T follicular helper cell (primary cell): ENCODE measurements around the gene EIF5A2.

Experiments used
- DNase-seq: peaks from one replicate; pipeline ENCODE4 v3.0.0-alpha.2; 2020; ENCODE audit warnings: low read depth

The EIF5A2 gene

DNA sequence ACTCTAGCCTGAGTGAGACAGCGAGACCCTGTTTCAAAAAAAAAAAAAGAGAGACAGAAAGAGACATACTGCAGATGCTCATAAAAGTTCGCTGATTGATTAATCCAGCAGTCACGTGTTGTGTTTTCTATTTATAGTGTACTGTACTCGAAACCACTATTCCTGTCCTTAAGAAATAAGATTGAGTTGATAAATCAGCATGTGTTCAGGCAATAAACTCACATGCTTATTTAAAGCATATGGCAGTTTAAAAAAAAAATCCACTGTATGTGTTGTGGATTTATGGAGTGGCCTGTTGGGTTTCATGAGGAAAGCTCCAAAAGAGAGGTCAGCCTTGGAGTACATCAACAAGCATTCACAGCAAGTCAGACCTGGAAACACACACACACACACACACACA is 56.1 kb downstream of the EIF5A2 start:
- no peak for DNase-seq

DNA sequence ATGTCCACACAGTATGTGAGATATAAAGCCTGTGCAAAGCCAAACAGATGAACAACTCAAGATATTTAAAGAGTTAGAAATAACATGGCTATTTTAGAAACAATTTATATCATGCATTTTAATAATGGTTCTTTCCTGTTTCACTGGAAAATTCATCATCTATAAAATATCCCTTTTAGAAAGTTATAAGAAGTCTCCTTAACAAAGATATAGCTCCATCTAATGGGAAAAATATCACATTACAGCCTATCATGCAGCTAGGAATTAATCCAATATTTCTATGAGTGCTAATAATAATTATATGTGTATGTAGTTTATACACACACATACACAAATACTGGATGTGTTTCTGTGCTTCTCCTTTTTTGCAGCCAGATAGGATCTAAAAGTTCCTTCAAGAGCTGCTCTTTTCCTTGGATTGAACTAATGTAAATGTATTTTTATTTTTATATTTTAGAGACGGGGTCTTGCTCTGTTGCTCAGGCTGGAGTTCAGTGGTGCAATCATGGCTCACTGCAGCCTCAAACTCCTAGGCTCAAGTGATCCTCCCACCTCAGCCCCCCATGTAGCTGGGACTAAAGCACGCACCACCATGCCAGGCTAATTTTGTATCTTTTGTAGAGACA is 60.0 kb downstream of the EIF5A2 start:
- DNase-seq, result no peak

DNA sequence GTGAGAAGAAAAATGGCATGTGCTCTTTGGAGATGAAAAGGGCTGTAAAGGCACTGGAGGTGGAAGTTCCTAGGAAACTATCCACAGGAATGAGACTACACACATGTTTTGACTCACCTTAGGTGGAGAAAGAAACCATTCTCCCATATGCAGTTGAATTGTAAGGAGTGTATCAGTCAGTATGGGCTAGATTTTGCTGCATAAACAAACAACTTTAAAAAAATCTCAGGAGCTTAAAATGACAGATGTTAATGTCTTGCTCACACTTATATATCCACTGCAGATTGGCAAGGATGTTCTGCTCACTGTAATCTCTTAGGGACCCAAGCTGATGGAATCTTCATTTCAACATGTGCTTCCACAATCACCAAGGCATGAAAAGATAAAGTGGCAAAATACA is 64.1 kb downstream of the EIF5A2 start:
- no peak for DNase-seq

DNA sequence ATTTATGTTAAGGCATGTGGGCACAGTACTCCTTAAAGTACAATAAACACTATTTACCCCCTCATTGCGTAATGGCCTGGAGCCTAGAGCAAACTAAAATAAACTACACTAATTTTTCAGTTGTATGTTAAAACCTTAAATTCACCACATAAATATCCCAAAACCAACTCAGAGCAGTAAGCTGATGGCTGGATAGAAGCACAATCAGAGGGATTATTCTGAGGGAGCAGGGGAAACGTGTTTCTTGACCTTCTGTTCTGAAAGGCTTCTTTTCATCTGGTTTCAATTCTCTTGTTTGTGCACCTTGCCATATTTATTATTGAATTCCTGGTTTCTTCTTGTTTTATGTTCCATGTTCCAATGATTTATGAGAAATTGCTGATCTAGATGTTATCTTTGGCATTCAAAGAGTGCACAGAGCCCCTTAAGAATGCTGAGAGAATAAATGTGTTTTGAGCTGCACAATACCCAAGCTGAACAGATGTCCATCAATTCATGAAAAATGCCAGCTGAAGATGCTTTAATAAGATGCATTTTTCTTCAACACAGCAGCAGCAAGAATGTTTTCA is 68.1 kb downstream of the EIF5A2 start:
- no peak for DNase-seq

DNA sequence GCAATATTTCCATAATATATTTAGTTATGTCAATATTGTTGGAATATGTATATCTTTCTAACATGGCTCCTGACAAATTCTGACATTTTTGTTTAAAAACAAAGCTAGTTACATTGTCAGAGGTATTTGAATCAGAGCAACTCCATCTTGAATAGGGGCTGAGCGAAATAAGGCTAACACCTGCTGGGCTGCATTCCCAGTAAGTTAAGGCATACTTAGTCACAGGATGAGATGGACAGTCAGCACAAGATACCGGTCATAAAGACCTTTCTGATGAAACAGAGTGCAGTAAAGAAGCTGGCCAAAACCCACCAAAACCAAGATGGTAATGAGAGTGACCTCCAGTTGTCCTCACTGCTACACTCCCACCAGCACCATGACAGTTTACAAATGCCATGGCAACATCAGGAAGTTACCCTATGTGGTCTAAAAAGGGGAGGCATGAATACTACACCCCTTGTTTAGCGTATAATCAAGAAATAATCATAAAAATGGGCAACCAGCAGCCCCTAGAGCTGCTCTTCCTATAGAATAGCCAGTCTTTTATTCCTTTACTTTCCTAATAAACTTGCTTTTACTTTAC is 68.8 kb downstream of the EIF5A2 start:
- DNase-seq, result no peak
